NCI-H526 (cell line): ENCODE data around the gene RBP3.
A peak's percentile ranks its signal among the peaks of the same experiment; 100 is the strongest.

Experiments used
- DNase-seq, 2 experiments: peaks; one replicate each; lab custom pipeline; 2025; lab: John Stamatoyannopoulos, UW

RBP3 gene

DNA sequence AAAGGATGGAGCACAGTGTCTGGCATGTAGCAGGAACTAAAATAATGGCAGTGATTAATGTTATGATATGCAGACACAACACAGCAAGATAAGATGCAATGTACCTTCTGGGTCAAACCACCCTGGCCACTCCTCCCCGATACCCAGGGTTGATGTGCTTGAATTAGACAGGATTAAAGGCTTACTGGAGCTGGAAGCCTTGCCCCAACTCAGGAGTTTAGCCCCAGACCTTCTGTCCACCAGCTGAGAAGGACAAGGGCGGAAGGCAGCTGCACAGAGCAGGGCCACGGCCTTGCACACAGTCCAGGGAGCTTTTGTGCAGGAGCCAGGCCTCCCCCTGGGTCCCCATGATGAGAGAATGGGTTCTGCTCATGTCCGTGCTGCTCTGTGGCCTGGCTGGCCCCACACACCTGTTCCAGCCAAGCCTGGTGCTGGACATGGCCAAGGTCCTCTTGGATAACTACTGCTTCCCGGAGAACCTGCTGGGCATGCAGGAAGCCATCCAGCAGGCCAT, at the start of gene RBP3:
TSS of gene RBP3 (plus strand) at position 226 of the 514 bp plus-strand sequence. CDS start at position 348, 122 bp downstream.
- no peak for DNase-seq

DNA sequence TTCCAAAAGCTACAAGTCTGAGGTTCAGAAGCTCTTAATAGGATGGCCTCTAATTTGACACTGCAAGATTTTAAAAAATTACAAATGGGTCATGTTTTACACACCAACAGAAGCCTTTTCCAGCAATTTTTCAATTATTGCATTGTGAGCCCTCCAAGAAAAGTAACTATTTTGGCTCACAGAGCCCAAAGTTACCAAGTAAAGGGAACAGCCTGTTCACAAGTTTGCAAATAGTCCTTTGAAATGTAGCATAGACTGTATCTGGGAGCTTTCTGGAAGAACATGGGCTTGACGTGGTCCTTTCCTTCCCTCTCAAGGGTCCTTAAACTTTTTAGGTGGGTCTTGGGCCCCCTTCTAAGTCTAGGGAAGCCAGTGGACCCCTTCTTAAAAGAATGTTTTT, 49.4 kb upstream of the RBP3 start:
- no peak for DNase-seq

DNA sequence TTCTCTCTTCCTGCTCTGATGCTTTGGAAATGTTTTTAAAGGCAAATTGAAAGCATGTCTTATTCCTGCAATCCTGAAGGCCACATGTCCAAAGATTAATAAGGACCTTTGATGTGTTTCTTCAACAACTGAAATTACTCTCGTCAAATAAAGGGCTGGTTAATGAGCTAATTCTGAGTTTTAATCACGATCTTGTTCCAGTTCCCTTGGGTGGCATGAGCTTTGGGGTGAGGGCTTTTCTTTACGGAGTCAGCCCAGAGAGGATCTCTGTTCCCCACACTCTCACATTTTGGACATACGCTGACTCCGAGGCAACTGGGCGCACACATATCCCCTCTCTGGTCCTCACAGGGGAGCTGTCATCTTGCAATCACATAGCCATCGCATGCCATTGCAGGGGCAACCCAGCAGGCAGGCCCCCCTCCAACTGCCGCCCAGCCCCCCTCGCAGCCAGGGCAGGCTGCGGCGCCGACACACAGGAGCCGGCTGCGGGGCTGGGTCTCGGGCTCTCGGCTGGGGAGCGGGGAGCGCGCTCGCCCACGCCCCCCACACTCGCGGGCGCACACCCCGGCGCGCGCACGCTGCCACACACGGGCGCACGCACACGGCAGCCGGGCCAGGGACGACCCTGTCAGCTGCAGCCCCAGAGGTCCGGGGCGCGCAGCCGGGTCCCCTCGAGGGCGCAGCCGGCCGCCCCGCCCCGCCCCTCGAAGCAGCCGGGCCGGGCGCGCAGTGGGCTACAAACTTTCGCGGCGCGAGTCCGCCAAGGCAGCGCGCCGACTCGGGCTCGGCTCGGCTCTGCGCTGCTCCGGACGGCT, 48.3 kb upstream of the RBP3 start, which contains the start of gene GDF10:
TSS of gene GDF10 (plus strand) at position 587 of the 818 bp plus-strand sequence. CDS start 455 bp downstream, outside the sequence.
- DNase-seq: no peak

DNA sequence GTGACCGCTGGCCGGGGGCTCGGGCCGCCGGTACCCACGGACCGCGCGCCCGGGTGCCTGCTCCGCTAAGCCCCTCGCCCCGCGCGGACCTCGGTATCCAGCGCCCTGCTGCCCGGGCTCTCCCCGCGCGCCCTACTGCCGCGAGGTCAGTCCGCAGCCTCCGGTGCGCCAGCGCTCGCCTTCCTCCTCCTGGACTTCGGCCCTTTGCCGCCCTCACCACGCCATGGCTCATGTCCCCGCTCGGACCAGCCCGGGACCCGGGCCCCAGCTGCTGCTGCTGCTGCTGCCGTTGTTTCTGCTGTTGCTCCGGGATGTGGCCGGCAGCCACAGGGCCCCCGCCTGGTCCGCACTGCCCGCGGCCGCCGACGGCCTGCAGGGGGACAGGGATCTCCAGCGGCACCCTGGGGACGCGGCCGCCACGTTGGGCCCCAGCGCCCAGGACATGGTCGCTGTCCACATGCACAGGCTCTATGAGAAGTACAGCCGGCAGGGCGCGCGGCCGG, 47.7 kb upstream of the RBP3 start:
- DNase-seq: peak in 1 of 2 experiments; percentile 5

DNA sequence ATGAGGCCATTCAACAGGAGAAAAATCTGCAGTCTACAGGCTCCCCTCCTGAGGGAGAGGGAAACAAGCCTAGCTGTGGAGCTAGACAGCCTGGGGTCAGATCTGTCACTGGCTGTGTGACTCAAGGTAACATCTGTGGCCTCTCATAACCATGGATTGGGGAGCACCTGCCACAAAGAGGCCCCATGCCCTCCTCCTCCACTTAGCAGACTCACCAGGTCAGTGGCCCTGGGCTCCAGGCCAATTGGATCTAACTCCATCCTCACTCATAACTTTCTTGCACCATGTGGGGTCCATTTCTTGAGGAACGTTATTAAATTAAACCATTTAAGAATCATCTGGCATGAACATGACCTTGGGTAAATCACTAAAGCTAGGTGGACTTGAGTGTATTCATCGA, 46.3 kb upstream of the RBP3 start:
- DNase-seq: no peak

DNA sequence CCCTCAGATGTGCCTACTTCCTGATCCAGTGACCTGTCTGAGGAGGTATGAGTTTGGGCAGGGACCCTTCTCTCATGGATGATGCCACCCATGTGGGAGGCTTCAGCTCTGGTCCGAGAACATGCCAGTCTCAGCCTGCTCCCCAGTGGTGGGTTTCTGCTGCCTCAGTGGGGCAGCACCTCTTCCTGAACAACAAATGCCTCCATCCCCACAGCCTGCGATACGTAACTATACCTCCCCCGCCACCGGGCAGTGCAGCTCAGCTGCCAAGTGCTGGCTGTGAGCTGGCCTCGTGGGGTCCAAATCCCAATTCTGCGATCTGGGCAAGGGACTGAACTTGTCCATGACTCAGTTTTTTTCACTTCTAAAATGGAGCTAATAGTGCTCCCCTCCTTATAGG, 45.1 kb upstream of the RBP3 start:
- DNase-seq: no peak

DNA sequence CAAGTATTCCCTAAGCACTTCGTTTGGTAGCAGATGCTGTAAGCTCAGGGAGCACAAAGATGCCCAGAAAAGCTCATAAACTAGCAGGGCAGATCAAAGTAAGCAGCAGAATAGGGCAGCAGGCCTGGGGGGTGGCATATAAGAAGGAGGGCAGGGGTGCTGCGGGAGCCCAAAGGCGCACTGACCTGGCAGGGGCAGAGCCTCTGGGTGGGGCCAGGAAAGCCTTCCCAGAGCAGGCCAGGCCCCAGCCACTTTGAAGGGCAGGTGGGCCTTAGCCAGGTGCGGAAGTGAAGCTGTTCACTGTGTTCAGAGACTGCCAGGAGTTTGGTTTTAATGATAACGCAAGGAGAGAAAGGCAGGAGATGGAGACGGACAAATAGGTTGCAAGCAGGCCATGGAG, 44.3 kb upstream of the RBP3 start:
- no peak for DNase-seq

DNA sequence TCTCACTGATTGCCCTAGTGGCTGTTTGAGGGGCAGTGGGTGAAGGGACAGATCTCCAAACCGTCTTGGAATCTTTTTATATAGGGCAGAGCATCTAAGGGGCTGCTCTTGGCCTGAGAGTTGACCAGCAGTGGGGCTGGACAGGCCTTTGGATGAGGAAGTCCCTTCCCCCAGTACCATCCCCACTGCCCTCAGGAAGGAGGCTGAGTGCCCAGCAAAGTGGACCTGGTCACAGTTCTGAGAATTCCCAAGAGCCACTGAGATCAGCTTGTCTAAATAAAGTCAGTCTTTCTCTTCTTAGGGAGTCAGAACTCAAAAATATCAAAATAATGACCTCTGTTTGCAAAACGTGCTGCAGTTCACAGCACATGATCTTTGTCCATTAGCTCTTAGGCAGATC, 42.6 kb upstream of the RBP3 start:
- no peak for DNase-seq

DNA sequence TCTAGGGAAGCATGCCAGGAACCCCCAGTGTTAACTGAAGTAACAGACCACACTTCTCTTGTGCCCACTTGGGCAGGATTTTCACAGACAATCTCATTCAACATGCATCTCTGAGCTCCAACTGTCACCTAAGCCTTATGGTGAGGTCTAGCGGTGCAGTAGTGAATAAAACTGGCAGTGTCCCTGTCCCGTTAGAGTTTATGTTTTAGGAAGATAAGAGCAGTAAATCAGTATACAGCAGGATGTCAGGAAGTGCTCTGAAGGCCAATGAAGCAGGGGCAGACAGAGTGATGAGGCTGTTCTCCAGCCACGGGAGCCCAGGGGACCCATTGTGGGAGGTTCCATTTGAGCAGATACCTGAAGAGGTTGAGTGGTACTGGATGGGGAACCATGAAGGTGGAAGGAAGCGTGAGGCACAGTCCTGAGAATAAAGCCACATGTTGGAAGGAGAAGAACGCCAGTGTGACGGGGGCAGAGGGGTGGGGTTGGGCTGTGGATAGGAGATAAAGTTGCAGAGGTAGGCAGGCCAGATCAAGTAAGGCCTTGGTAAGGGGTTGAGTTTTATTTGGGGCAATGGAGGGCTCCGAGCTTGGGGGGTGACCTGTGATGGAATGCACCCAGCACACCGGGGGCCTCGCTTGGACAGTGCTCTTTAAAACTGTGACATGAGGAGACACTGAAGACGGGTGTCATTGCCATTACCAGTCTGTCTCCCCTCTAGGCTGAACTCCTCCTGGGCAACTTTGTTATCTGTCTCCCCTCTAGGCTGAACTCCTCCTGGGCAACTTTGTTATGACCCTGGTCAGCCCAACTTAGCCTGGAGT, 41.6 kb upstream of the RBP3 start:
- DNase-seq: no peak

DNA sequence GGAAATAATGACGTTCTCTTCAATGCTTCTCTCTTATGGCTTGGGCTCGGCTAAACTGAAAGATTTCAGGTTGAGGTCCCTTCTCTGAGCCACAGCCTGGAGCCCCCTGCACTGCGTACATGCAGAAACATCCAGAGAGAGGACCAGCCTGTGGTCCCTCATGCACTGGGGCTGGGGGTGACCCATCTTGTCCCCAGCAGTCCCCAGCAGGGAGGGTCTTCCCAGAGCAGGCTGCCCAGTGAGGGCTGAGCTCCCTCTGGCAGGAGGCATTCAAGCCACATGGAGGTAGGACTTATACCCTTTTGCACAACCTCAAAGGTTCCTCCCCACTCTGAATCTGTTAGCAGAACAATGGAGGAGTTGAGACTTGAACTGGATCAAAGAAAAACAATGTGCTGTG, 40.8 kb upstream of the RBP3 start:
- DNase-seq: no peak

DNA sequence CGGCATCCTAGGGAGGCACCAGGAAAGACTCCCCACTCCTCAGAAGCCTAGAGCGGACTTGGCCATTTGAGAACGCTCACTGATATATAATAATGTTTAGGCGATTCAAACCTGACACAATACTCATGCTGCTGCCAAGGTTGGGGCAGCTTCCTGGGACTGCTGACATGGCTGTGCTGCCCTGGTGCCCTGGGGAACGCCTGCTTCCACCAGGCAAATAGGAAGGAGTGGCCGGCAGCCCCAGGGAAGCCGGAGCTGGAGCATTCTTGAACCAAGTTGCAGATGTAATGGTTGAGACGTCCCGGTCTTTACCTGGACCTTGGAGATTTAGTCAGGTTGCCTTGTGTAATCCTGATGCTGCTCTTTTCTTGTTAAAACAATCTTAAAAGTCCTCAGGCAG, 39.4 kb upstream of the RBP3 start:
- DNase-seq: no peak

DNA sequence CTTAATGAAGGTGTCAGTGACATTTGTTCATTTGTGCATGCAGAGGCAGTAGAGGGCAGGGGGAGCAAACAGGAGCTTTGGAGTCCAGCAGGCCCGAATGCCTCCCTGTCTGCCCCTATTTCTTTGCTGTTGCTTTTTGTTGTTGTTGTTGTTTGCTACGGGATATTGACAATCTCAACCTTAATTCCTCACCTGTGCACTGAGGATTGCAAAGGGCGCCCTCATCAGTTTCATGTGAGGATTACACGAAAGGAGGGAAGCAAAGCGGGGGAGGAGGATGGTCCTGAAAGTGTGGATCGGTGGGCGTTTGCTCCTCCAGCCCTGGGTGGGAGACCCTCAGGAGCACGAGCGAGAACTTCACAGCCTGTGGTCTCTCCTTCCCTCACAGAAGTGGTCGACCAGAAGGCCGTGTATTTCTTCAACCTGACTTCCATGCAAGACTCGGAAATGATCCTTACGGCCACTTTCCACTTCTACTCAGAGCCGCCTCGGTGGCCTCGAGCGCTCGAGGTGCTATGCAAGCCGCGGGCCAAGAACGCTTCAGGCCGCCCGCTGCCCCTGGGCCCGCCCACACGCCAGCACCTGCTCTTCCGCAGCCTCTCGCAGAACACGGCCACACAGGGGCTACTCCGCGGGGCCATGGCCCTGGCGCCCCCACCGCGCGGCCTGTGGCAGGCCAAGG, 38.6 kb upstream of the RBP3 start:
- no peak for DNase-seq

DNA sequence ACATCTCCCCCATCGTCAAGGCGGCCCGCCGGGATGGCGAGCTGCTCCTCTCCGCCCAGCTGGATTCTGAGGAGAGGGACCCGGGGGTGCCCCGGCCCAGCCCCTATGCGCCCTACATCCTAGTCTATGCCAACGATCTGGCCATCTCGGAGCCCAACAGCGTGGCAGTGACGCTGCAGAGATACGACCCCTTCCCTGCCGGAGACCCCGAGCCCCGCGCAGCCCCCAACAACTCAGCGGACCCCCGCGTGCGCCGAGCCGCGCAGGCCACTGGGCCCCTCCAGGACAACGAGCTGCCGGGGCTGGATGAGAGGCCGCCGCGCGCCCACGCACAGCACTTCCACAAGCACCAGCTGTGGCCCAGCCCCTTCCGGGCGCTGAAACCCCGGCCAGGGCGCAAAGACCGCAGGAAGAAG, 38.1 kb upstream of the RBP3 start:
- DNase-seq: no peak

DNA sequence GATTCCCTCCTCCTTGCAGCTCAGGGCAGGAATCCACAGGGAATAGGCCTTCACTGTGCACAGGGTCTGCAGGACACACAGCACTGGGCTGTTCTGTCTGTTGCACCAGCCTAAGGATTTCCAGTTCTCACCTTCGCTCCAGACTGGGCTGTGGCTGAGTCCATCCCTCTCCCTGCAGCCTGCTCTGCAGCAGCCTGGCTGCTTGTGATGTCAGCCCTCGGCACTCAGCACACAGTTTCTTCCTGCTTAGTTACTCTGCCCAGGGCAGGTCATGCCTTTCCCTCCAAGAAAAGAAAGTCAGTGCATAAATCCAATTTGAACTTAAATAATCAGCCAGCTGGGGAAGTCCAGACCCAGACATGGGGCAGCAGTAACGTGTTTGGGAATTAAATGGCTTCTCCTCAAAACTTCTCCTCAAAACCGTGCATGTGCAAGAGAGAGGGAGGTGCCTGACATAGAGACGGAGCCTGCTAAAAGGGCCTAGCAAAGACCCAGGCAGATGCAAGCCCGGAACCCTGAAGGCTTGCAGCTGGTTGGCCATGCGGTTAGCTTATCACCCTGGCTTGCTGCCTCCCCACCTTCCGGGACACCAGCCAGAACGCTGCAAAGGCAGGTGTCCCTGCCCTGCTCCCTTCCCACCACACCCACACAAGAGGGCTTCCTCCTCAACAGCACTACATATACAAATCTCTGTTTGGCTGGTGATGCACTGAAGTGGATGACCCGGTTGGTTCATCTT, 36.8 kb upstream of the RBP3 start:
- peak in 1 of 2 experiments; percentile 13 for DNase-seq

DNA sequence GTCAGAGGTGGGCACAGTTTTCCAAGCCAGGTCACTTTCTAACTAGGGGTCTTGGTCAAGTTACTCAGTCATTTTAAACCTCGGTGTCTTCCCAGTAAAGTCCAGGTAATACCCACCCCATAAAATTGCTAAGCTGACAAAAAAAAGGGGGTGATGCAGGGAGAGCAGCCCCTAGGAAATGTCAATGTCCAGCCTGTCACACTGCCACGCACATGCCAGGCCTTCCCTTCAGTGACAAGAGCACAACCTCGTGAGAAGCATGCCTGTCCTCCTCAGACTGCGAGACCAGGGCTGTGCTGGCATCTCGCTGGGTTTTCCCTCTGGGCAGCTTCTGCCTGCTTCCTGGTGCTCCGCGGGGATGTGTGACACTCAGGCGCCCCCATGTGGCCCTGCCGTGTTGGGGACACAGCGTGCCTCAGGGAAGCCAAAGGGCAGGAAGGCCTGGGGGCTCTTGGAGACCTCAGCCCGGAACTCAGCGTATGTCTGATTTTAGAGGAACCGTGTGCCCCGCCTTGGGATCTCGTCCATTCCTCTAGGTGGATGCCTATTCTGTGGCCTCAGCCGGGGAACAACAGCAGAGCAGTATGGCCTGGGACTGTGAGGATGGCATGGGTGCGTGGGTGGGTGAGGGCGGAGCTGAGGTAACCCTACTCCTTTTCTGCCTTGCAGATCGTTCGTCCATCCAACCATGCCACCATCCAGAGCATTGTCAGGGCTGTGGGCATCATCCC, 36.1 kb upstream of the RBP3 start:
- peak; percentile 49 to 80 for DNase-seq

DNA sequence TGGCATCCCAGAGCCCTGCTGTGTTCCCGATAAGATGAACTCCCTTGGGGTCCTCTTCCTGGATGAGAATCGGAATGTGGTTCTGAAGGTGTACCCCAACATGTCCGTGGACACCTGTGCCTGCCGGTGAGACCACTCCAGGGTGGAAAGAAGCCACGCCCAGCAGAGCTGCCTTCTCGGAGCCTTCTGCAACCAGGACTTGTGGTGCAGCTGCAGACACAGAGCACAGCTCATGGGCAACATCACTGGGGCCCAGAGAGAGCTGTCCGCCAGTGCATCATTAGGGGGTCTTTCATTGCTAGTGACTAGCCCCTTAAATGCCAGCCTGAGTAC, 35.5 kb upstream of the RBP3 start:
- DNase-seq: no peak

DNA sequence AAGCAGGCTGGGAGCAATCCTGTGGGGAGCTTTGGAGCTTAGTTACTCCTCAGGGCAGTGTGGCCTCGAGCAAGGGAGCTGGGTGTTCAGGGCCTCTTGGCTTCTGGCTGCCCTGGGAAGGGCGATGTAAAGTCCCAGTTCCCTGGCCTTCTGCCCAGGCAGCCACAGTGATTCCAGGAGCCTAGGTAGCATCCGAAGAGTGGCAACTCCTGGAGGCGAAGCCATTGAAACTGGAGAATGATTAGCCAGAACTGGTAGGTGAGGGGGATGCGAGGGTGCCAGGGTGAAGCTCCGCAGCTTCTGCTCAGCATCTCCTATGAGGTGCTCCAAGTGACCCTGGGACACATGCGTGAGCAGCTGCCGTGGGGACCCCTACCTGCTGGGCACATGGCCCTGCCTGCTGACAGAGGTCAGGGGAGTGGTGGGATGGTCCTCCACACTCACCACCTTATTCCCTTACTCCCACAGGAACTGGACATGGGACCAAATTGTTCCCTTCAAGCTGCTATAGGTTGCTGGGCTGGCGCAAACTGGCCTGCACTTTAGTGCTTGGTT, 33.7 kb upstream of the RBP3 start:
- no peak for DNase-seq

DNA sequence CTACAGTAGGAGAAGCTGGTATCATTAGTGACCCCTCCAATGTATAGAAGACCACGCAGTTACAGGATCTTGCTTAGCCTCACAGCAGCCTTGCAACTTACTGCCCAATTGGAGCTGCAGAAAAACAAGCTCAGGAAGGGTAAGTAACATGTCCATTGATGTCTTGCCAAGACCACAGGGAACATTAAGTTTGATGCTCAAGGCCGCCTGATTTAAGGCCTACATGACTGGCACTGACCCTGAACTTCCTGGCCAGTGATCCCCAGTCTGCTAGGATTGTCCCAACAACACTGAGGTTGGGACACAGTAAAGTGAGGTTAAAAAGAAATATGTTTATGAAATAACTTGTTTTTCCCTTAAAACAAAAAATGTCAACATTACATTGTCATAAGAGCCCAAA, 32.7 kb upstream of the RBP3 start:
- DNase-seq: no peak

DNA sequence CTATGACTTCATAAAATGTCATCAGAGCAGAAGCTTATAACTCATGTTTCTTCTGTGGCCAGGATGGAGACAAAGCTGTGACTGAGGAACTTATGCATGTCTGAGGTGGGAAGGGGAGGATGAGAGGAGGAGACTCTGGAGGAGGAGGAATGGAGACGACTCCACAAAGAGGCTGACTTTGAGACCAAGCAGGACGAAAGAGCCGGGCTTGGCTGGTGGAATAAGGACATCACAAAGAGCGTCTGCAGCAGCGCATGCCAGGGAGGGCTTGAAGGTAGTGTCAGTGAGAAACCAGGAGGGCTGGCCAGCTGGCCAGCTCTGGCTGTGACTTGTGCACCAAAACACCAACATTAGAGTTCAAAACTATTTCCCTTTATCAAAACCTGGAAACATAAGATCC, 32.0 kb upstream of the RBP3 start:
- DNase-seq: no peak

DNA sequence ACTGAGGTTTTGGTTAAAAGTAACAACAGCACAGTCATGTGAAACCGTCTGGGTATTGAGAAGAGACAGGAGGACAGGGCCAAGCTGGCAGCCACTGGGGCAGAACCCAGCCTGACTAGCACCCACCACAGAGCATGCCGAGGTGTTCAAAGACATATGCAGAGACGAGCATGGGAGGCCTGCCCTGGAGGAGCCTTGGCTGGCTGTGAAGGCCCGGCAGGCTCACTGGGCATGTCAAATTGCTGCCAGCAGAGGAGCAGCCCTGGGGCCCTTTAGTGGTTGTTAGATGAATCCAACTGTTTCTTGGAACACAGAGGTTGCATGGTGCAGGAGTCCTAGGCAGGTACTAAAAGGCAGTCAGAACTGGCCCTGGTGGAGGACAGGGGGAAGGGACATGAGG, 30.9 kb upstream of the RBP3 start:
- DNase-seq: no peak

DNA sequence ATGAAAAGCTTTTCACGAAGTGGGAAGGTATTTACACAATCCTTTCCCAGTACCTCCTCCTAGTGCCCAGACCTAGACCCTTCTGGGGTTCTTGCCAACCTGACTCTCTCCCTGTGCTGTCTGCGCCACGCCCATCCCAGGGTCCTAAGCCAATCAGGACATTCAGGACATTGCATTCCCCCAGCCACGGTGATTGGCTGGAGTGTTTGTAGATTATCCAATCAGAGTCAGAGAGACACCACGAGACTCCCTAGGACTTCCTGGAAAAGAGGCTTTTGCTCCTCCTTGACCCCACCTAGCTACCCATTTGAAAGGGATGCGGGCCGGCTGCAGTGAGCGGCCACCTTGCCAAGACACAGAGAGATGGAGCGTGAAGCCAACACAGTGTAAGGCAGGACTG, 29.5 kb upstream of the RBP3 start:
- DNase-seq: no peak
